CD4-positive, alpha-beta T cell (primary cell): ENCODE measurements around the gene NT5C2. TPM values are rescaled to one million over a fixed set of nuclear protein-coding genes. Genes with fewer than 3 reads are reported as not detected.

Source experiments
- ATAC-seq: fragments of 200-7000 bp; cut with Tn5 transposase; one replicate; pipeline ENCODE4 v1.10.0; 2022; ENCODE audit warnings: mild to moderate bottlenecking; ENCODE audit not compliant: poor library complexity
- CTCF ChIA-PET: fragments of 350-600 bp; sonication (Branson Sonifier 250); formaldehyde crosslinking; loops from one replicate; lab custom pipeline; 2021; ENCODE audit warnings: antibody characterized with exemption, inconsistent platforms; lab: Charles Lee
- POLR2A ChIA-PET: fragments of 350-600 bp; sonication (Branson Sonifier 250); formaldehyde crosslinking; loops from one replicate; lab custom pipeline; 2021; ENCODE audit warnings: antibody characterized with exemption, inconsistent platforms; lab: Charles Lee
- DNase-seq, 14 experiments: peaks; one replicate each; pipeline ENCODE4 v3.0.0-alpha.2; 2013 to 2020; ENCODE audit warnings: mixed read lengths in 2 of 14
- H3K27ac ChIP-seq, 2 donors: one replicate each; pipeline versions ENCODE4 v1.5.1 to v1.7.0; 2013; ENCODE audit warnings: low read length in 2 of 2, low read depth in 1 of 2, mild to moderate bottlenecking in 1 of 2
- H3K27me3 ChIP-seq, 2 experiments: 1 replicate in 1 of 2; 2 replicates in 1 of 2; pipeline versions ENCODE4 v1.6.1 to v1.7.0; 2013; ENCODE audit warnings: low read length in 2 of 2, control low read depth in 1 of 2, mild to moderate bottlenecking in 1 of 2, moderate library complexity in 1 of 2; ENCODE audit not compliant: insufficient read depth in 2 of 2, control insufficient read depth in 1 of 2
- H3K36me3 ChIP-seq: one replicate; pipeline ENCODE4 v1.6.1; 2013; ENCODE audit warnings: low read length, control low read depth; ENCODE audit not compliant: insufficient read depth
- H3K4me1 ChIP-seq: one replicate; pipeline ENCODE4 v1.6.1; 2013; ENCODE audit warnings: low read length, control low read depth; ENCODE audit not compliant: insufficient read depth
- H3K4me3 ChIP-seq: one replicate; pipeline ENCODE4 v1.5.1; 2013; ENCODE audit warnings: mild to moderate bottlenecking, low read length, moderate library complexity
- H3K9me3 ChIP-seq, 2 experiments: 1 replicate in 1 of 2; 2 replicates in 1 of 2; pipeline versions ENCODE4 v1.6.1 to v1.7.0; 2013; ENCODE audit warnings: low read length in 2 of 2, mild to moderate bottlenecking in 2 of 2, control low read depth in 1 of 2, moderate library complexity in 1 of 2; ENCODE audit not compliant: control insufficient read depth in 1 of 2, insufficient read depth in 1 of 2
- H3K27ac Mint-ChIP-seq: one replicate; pipeline ENCODE4 v1.8.0; 2020; ENCODE audit warnings: mixed read lengths
- H3K27me3 Mint-ChIP-seq: one replicate; pipeline ENCODE4 v1.8.0; 2021; ENCODE audit warnings: mixed read lengths
- H3K36me3 Mint-ChIP-seq: one replicate; pipeline ENCODE4 v1.8.0; 2021; ENCODE audit warnings: low read depth, mixed read lengths
- H3K4me1 Mint-ChIP-seq: one replicate; pipeline ENCODE4 v1.8.0; 2021; ENCODE audit warnings: low read depth, mixed read lengths
- H3K4me3 Mint-ChIP-seq: one replicate; pipeline ENCODE4 v1.8.0; 2020; ENCODE audit warnings: mild to moderate bottlenecking, mixed read lengths
- H3K9me3 Mint-ChIP-seq: one replicate; pipeline ENCODE4 v1.8.0; 2020; ENCODE audit warnings: mixed read lengths
- CTCF ChIP-seq: fragments of 200-600 bp; IDR thresholded peaks from one replicate; pipeline ENCODE4 v1.8.0; 2022; ENCODE audit warnings: antibody characterized with exemption, mild to moderate bottlenecking
- intact Hi-C, 2 experiments: fragments of 100-400 bp; cut with DNase I in 1 of 2; cut with micrococcal nuclease in 1 of 2; formaldehyde crosslinking; loops; one replicate each; pipeline versions ENCODE4 v1.15.1 to v1.9.0; 2023 to 2025; cut with DNase I, micrococcal nuclease
- total RNA-seq, 174 experiments: library from RNA in 2 of 174; stranded (reverse) in 2 of 174; gene quantifications; one replicate each; pipeline ENCODE4 v1.2.3 and lab custom pipeline; 2021 to 2026

NT5C2 gene
- total RNA-seq, 2 experiments from 2014 or later = 43.2 to 47.8 TPM

GRCh38 chr10:103232131-103232673 is 39.1 kb upstream of the NT5C2 start:
- H3K4me3 Mint-ChIP-seq = no peak overlapping the region
- no peak for ATAC-seq
- ChIA-PET CTCF (no interaction called here), POLR2A (no interaction called here)
- DNase-seq = no peak
- no peaks in the 10 kb centered on the region for H3K36me3 Mint-ChIP-seq
- no peak for TF ChIP-seq CTCF
- Histone ChIP-seq H3K4me1 (no peaks in the 10 kb centered on the region), H3K27me3 (no peaks in the 10 kb centered on the region), H3K36me3 (no peaks in the 10 kb centered on the region), H3K4me3 (no peak overlapping the region), H3K9me3 (no peaks in the 10 kb centered on the region), H3K27ac (no peak overlapping the region)
- intact Hi-C loops = loop anchor here in 1 of 2 experiments (10.0 kb wide), 1 partner anchor 97 kb away; no protein-coding TSS in a partner anchor
- no peaks in the 10 kb centered on the region for H3K4me1 Mint-ChIP-seq
- H3K27ac Mint-ChIP-seq = no peak overlapping the region
- no peaks in the 10 kb centered on the region for H3K9me3 Mint-ChIP-seq
- H3K27me3 Mint-ChIP-seq = no peaks in the 10 kb centered on the region

DNA sequence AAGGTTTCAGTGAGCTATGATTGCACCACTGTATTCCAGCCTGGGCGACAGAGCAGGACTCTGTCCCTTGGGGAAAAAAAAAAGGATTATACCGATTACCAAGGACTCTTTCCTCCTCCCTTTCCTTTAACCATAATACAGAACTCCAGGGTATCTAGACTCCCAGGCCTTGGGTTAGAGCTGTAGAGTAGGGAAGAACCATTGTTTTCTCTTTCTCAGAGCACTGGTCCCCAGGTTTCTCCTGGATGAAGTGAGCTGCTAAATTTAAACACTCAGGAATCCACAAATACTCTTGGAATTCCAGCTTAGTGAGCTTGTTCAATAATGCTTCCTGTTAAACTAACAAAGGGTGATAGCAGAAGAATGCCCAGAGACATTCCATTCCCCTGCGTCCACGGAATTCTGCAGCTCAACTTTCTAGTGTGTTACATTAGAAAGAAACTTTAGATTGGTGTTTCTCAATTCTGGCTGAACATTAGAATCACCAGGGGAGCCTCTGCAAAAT is 38.0 kb upstream of the NT5C2 start:
- no peaks in the 10 kb centered on the region for H3K4me1 ChIP-seq
- no peak for TF ChIP-seq CTCF
- CTCF ChIA-PET = no interaction called here
- ATAC-seq = no peak
- no peaks in the 10 kb centered on the region for H3K9me3 ChIP-seq
- no peaks in the 10 kb centered on the region for H3K36me3 ChIP-seq
- no peak overlapping the region for H3K27ac ChIP-seq
- H3K9me3 Mint-ChIP-seq = no peaks in the 10 kb centered on the region
- DNase-seq = no peak
- intact Hi-C loops = loop anchor here in 1 of 2 experiments (10.0 kb wide), 1 partner anchor 96 kb away; no protein-coding TSS in a partner anchor
- no peak overlapping the region for H3K27ac Mint-ChIP-seq
- POLR2A ChIA-PET = no interaction called here
- no peaks in the 10 kb centered on the region for H3K27me3 Mint-ChIP-seq
- no peak overlapping the region for H3K4me3 Mint-ChIP-seq
- H3K36me3 Mint-ChIP-seq = no peaks in the 10 kb centered on the region
- H3K4me3 ChIP-seq = no peak overlapping the region
- H3K27me3 ChIP-seq = no peaks in the 10 kb centered on the region
- H3K4me1 Mint-ChIP-seq = no peaks in the 10 kb centered on the region

DNA sequence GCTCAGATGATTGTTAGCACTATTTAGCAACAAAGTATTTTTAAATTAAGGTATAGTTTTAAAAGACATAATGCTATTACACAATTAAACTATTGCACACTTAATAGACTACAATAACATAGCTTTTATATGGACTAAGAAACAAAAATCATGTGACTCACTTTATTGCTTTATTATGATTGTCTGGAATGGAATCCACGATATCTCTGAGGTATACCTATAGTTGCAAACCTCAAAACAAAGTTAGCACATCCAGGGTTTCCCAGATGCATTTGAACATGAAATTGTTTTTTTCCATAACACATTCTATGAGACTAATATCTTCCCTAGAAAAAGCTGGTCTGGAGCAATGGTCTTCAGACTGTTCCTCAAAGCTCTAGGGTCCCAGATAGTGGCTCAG is 34.3 kb upstream of the NT5C2 start:
- no peak for ATAC-seq
- no peaks in the 10 kb centered on the region for H3K36me3 ChIP-seq
- H3K4me3 ChIP-seq = no peak overlapping the region
- CTCF ChIA-PET = interaction anchor here (0.6 kb wide), 1 partner anchor 36 kb away, joined by 3 read pairs; no protein-coding TSS in a partner anchor
- H3K4me1 ChIP-seq = no peaks in the 10 kb centered on the region
- Mint-ChIP-seq H3K27ac (no peak overlapping the region), H3K27me3 (no peaks in the 10 kb centered on the region), H3K36me3 (peaks cover 8% of the 10 kb centered on the region), H3K4me3 (no peak overlapping the region), H3K9me3 (peaks cover 10% of the 10 kb centered on the region), H3K4me1 (no peaks in the 10 kb centered on the region)
- intact Hi-C loops = no loop called here
- no peak for TF ChIP-seq CTCF
- no peaks in the 10 kb centered on the region for H3K27me3 ChIP-seq
- DNase-seq = no peak
- POLR2A ChIA-PET = no interaction called here
- H3K27ac ChIP-seq = no peak overlapping the region
- peaks cover 15 to 23% of the 10 kb centered on the region in 2 experiments for H3K9me3 ChIP-seq
